ENCODE data around the gene EXOC3L2.

EXOC3L2 gene

GRCh38 chr19:45253396-45254027 lies 8.3 kb upstream of the EXOC3L2 start:
- no peak overlapping the region for H3K4me3 ChIP-seq (ENCODE audit: low read length)
- H3K4me1 ChIP-seq (ENCODE audit: control insufficient read depth, insufficient read depth, low read length) = peaks cover 33% of the 10 kb centered on the region
- H3K9me3 ChIP-seq (ENCODE audit: control insufficient read depth, low read length) = no peaks in the 10 kb centered on the region
- no peaks in the 10 kb centered on the region for H3K27me3 ChIP-seq (ENCODE audit: control insufficient read depth, insufficient read depth, low read length)
- H3K36me3 ChIP-seq (ENCODE audit: control insufficient read depth, insufficient read depth, low read length) = no peaks in the 10 kb centered on the region
- H3K9ac ChIP-seq (ENCODE audit: low read length) = no peak overlapping the region

GRCh38 chr19:45251452-45252354 lies 6.5 kb upstream of the EXOC3L2 start:
- Histone ChIP-seq H3K9ac (ENCODE audit: low read length) (peak overlapping the region; percentile 86), H3K36me3 (ENCODE audit: control insufficient read depth, insufficient read depth, low read length) (no peaks in the 10 kb centered on the region), H3K4me3 (ENCODE audit: low read length) (peak overlapping the region; percentile 46), H3K27me3 (ENCODE audit: control insufficient read depth, insufficient read depth, low read length) (no peaks in the 10 kb centered on the region), H3K4me1 (ENCODE audit: control insufficient read depth, insufficient read depth, low read length) (peaks cover 33% of the 10 kb centered on the region), H3K9me3 (ENCODE audit: control insufficient read depth, low read length) (no peaks in the 10 kb centered on the region)

GRCh38 chr19:45250832-45251451 lies 5.7 kb upstream of the EXOC3L2 start, which contains the start of gene MARK4:
Gene MARK4, plus strand, starts transcription at chr19:45251271. Its CDS starts 318 bp downstream, at chr19:45251589.
- Histone ChIP-seq H3K4me3 (ENCODE audit: low read length) (peak within 1 kb of the TSS; percentile 71), H3K36me3 (ENCODE audit: control insufficient read depth, insufficient read depth, low read length) (no peaks in the 10 kb centered on the region), H3K9ac (ENCODE audit: low read length) (peak within 1 kb of the TSS; percentile 86), H3K27me3 (ENCODE audit: control insufficient read depth, insufficient read depth, low read length) (no peaks in the 10 kb centered on the region), H3K9me3 (ENCODE audit: control insufficient read depth, low read length) (no peaks in the 10 kb centered on the region), H3K4me1 (ENCODE audit: control insufficient read depth, insufficient read depth, low read length) (peaks cover 33% of the 10 kb centered on the region)

- H3K9ac ChIP-seq (ENCODE audit: low read length) = peak overlapping the region; percentile 68
- H3K4me3 ChIP-seq (ENCODE audit: low read length) = peak overlapping the region; percentile 71
- no peaks in the 10 kb centered on the region for H3K27me3 ChIP-seq (ENCODE audit: control insufficient read depth, insufficient read depth, low read length)
- H3K36me3 ChIP-seq (ENCODE audit: control insufficient read depth, insufficient read depth, low read length) = no peaks in the 10 kb centered on the region
- no peaks in the 10 kb centered on the region for H3K9me3 ChIP-seq (ENCODE audit: control insufficient read depth, low read length)
- H3K4me1 ChIP-seq (ENCODE audit: control insufficient read depth, insufficient read depth, low read length) = peaks cover 33% of the 10 kb centered on the region
Observed at GRCh38 chr19:45250216-45250831, 5.1 kb upstream of the EXOC3L2 start.

GRCh38 chr19:45249261-45250033 lies 4.2 kb upstream of the EXOC3L2 start:
- no peaks in the 10 kb centered on the region for H3K36me3 ChIP-seq (ENCODE audit: control insufficient read depth, insufficient read depth, low read length)
- no peak overlapping the region for H3K4me3 ChIP-seq (ENCODE audit: low read length)
- no peaks in the 10 kb centered on the region for H3K9me3 ChIP-seq (ENCODE audit: control insufficient read depth, low read length)
- H3K27me3 ChIP-seq (ENCODE audit: control insufficient read depth, insufficient read depth, low read length) = no peaks in the 10 kb centered on the region
- peaks cover 32% of the 10 kb centered on the region for H3K4me1 ChIP-seq (ENCODE audit: control insufficient read depth, insufficient read depth, low read length)
- H3K9ac ChIP-seq (ENCODE audit: low read length) = no peak overlapping the region

GRCh38 chr19:45247136-45247535 lies 1.9 kb upstream of the EXOC3L2 start:
- no peak overlapping the region for H3K4me3 ChIP-seq (ENCODE audit: low read length)
- H3K27me3 ChIP-seq (ENCODE audit: control insufficient read depth, insufficient read depth, low read length) = no peaks in the 10 kb centered on the region
- peaks cover 12% of the 10 kb centered on the region for H3K4me1 ChIP-seq (ENCODE audit: control insufficient read depth, insufficient read depth, low read length)
- H3K36me3 ChIP-seq (ENCODE audit: control insufficient read depth, insufficient read depth, low read length) = no peaks in the 10 kb centered on the region
- H3K9me3 ChIP-seq (ENCODE audit: control insufficient read depth, low read length) = no peaks in the 10 kb centered on the region
- H3K9ac ChIP-seq (ENCODE audit: low read length) = no peak overlapping the region

GRCh38 chr19:45245826-45246225 lies 619 bp upstream of the EXOC3L2 start:
- H3K9me3 ChIP-seq (ENCODE audit: control insufficient read depth, low read length) = no peaks in the 10 kb centered on the region
- H3K36me3 ChIP-seq (ENCODE audit: control insufficient read depth, insufficient read depth, low read length) = no peaks in the 10 kb centered on the region
- H3K4me1 ChIP-seq (ENCODE audit: control insufficient read depth, insufficient read depth, low read length) = peaks cover 17% of the 10 kb centered on the region
- no peak overlapping the region for H3K4me3 ChIP-seq (ENCODE audit: low read length)
- no peaks in the 10 kb centered on the region for H3K27me3 ChIP-seq (ENCODE audit: control insufficient read depth, insufficient read depth, low read length)
- no peak overlapping the region for H3K9ac ChIP-seq (ENCODE audit: low read length)

- Histone ChIP-seq H3K9me3 (ENCODE audit: control insufficient read depth, low read length) (no peaks in the 10 kb centered on the region), H3K4me3 (ENCODE audit: low read length) (no peak overlapping the region), H3K27me3 (ENCODE audit: control insufficient read depth, insufficient read depth, low read length) (no peaks in the 10 kb centered on the region), H3K36me3 (ENCODE audit: control insufficient read depth, insufficient read depth, low read length) (no peaks in the 10 kb centered on the region), H3K4me1 (ENCODE audit: control insufficient read depth, insufficient read depth, low read length) (peaks cover 10% of the 10 kb centered on the region), H3K9ac (ENCODE audit: low read length) (no peak overlapping the region)
Observed at GRCh38 chr19:45244133-45244794, 943 bp downstream of the EXOC3L2 start.

- no peaks in the 10 kb centered on the region for H3K27me3 ChIP-seq (ENCODE audit: control insufficient read depth, insufficient read depth, low read length)
- H3K4me1 ChIP-seq (ENCODE audit: control insufficient read depth, insufficient read depth, low read length) = peaks cover 10% of the 10 kb centered on the region
- H3K4me3 ChIP-seq (ENCODE audit: low read length) = no peak overlapping the region
- no peaks in the 10 kb centered on the region for H3K9me3 ChIP-seq (ENCODE audit: control insufficient read depth, low read length)
- no peaks in the 10 kb centered on the region for H3K36me3 ChIP-seq (ENCODE audit: control insufficient read depth, insufficient read depth, low read length)
- no peak overlapping the region for H3K9ac ChIP-seq (ENCODE audit: low read length)
Observed at GRCh38 chr19:45243144-45243732, 2.0 kb downstream of the EXOC3L2 start.

- Histone ChIP-seq H3K4me1 (ENCODE audit: control insufficient read depth, insufficient read depth, low read length) (peaks cover 10% of the 10 kb centered on the region), H3K27me3 (ENCODE audit: control insufficient read depth, insufficient read depth, low read length) (peaks cover 13% of the 10 kb centered on the region), H3K9me3 (ENCODE audit: control insufficient read depth, low read length) (no peaks in the 10 kb centered on the region)
Observed at GRCh38 chr19:45238556-45238955, 6.7 kb downstream of the EXOC3L2 start.

More at GRCh38 chr19:45238556-45238955, 6.7 kb downstream of the EXOC3L2 start:
- Histone ChIP-seq H3K36me3 (ENCODE audit: control insufficient read depth, insufficient read depth, low read length) (no peaks in the 10 kb centered on the region), H3K4me3 (ENCODE audit: low read length) (no peak overlapping the region), H3K9ac (ENCODE audit: low read length) (no peak overlapping the region)
